ENCODE measurements around the gene PCDH10. TPM values are rescaled to one million over a fixed set of nuclear protein-coding genes. Genes with fewer than 3 reads are reported as not detected.

PCDH10 gene
- total RNA-seq, 1 experiment from 2014 or later = not detected

GRCh38 chr4:133149932-133150471 lies 908 bp downstream of the PCDH10 start:
- Histone ChIP-seq H3K36me3 (ENCODE audit: control insufficient read depth, insufficient read depth, low read length) (no peaks in the 10 kb centered on the region), H3K9me3 (no peaks in the 10 kb centered on the region), H3K4me3 (ENCODE audit: low read depth, low read length) (no peak overlapping the region), H3K27me3 (replicated peaks; ENCODE audit: control insufficient read depth, insufficient read depth, low read length) (no peaks in the 10 kb centered on the region), H3K4me1 (no peaks in the 10 kb centered on the region)
- no peak overlapping the region for H3K27ac Mint-ChIP-seq (ENCODE audit: unreplicated experiment)
- peaks cover 4% of the 10 kb centered on the region for H3K27me3 Mint-ChIP-seq (ENCODE audit: insufficient read depth, unreplicated experiment)
- no peaks in the 10 kb centered on the region for H3K36me3 Mint-ChIP-seq (ENCODE audit: insufficient read depth, unreplicated experiment)
- no peak for DNase-seq
- no peaks in the 10 kb centered on the region for H3K4me1 Mint-ChIP-seq (ENCODE audit: low read depth, unreplicated experiment)
- no TSS peak for BruUV-seq (replicated peaks)
- TF ChIP-seq CTCF (IDR thresholded peaks at IDR 0.05; ENCODE audit: insufficient read depth in 1 of 2, low read depth in 1 of 2, low read length in 1 of 2, severe bottlenecking in 1 of 2, unreplicated experiment in 1 of 2) = no peak
- H3K4me3 Mint-ChIP-seq (ENCODE audit: unreplicated experiment) = no peak overlapping the region
- H3K9me3 Mint-ChIP-seq (ENCODE audit: unreplicated experiment) = peaks cover 6% of the 10 kb centered on the region
- POLR2A ChIA-PET = no interaction called here
- CTCF ChIA-PET = no interaction called here
- intact Hi-C loops (cut with micrococcal nuclease; ENCODE audit: unreplicated experiment) = loop anchor here (5.0 to 10.0 kb wide), 2 partner anchors 125 to 1627 kb away; no protein-coding TSS in a partner anchor

- H3K4me3 Mint-ChIP-seq (ENCODE audit: unreplicated experiment) = no peak overlapping the region
- TF ChIP-seq CTCF (IDR thresholded peaks at IDR 0.05; ENCODE audit: insufficient read depth in 1 of 2, low read depth in 1 of 2, low read length in 1 of 2, severe bottlenecking in 1 of 2, unreplicated experiment in 1 of 2) = no peak
- CTCF ChIA-PET = no interaction called here
- BruUV-seq (replicated peaks) = no TSS peak
- H3K27me3 ChIP-seq (replicated peaks; ENCODE audit: control insufficient read depth, insufficient read depth, low read length) = no peaks in the 10 kb centered on the region
- H3K27ac Mint-ChIP-seq (ENCODE audit: unreplicated experiment) = no peak overlapping the region
- H3K4me1 Mint-ChIP-seq (ENCODE audit: low read depth, unreplicated experiment) = no peaks in the 10 kb centered on the region
- no peak overlapping the region for H3K4me3 ChIP-seq (ENCODE audit: low read depth, low read length)
- intact Hi-C loops (cut with micrococcal nuclease; ENCODE audit: unreplicated experiment) = loop anchor here (10.0 kb wide), 1 partner anchor 124 kb away; no protein-coding TSS in a partner anchor
- DNase-seq = no peak
- peaks cover 4% of the 10 kb centered on the region for H3K27me3 Mint-ChIP-seq (ENCODE audit: insufficient read depth, unreplicated experiment)
- POLR2A ChIA-PET = no interaction called here
- H3K36me3 Mint-ChIP-seq (ENCODE audit: insufficient read depth, unreplicated experiment) = no peaks in the 10 kb centered on the region
- peaks cover 6% of the 10 kb centered on the region for H3K9me3 Mint-ChIP-seq (ENCODE audit: unreplicated experiment)
- H3K9me3 ChIP-seq = no peaks in the 10 kb centered on the region
- H3K4me1 ChIP-seq = no peaks in the 10 kb centered on the region
- no peaks in the 10 kb centered on the region for H3K36me3 ChIP-seq (ENCODE audit: control insufficient read depth, insufficient read depth, low read length)
These were observed 1.6 kb downstream of the PCDH10 start for GRCh38 chr4:133150486-133151340.

- no peaks in the 10 kb centered on the region for H3K4me1 Mint-ChIP-seq (ENCODE audit: low read depth, unreplicated experiment)
- intact Hi-C loops (cut with micrococcal nuclease; ENCODE audit: unreplicated experiment) = loop anchor here (10.0 kb wide), 1 partner anchor 123 kb away; no protein-coding TSS in a partner anchor
These were observed 2.2 kb downstream of the PCDH10 start for GRCh38 chr4:133151341-133151690.

More at GRCh38 chr4:133151341-133151690, 2.2 kb downstream of the PCDH10 start:
- DNase-seq = no peak
- Histone ChIP-seq H3K4me1 (no peaks in the 10 kb centered on the region), H3K36me3 (ENCODE audit: control insufficient read depth, insufficient read depth, low read length) (no peaks in the 10 kb centered on the region), H3K4me3 (ENCODE audit: low read depth, low read length) (no peak overlapping the region), H3K27me3 (replicated peaks; ENCODE audit: control insufficient read depth, insufficient read depth, low read length) (no peaks in the 10 kb centered on the region), H3K9me3 (no peaks in the 10 kb centered on the region)
- TF ChIP-seq CTCF (IDR thresholded peaks at IDR 0.05; ENCODE audit: insufficient read depth in 1 of 2, low read depth in 1 of 2, low read length in 1 of 2, severe bottlenecking in 1 of 2, unreplicated experiment in 1 of 2) = no peak
- Mint-ChIP-seq H3K27me3 (ENCODE audit: insufficient read depth, unreplicated experiment) (peaks cover 4% of the 10 kb centered on the region), H3K4me3 (ENCODE audit: unreplicated experiment) (no peak overlapping the region), H3K9me3 (ENCODE audit: unreplicated experiment) (peaks cover 6% of the 10 kb centered on the region), H3K27ac (ENCODE audit: unreplicated experiment) (no peak overlapping the region), H3K36me3 (ENCODE audit: insufficient read depth, unreplicated experiment) (no peaks in the 10 kb centered on the region)
- CTCF ChIA-PET = no interaction called here
- POLR2A ChIA-PET = no interaction called here
- no TSS peak for BruUV-seq (replicated peaks)
